HCT116 (cell line): ENCODE data around the gene TEX29. TPM values are rescaled to one million over a fixed set of nuclear protein-coding genes. Genes with fewer than 3 reads are reported as not detected.

Experiments
- ATAC-seq: fragments of 200-7000 bp; cut with Tn5 transposase; 2 replicates; pipeline ENCODE4 v1.9.1; 2020; ENCODE audit warnings: mild to moderate bottlenecking, moderate library complexity
- BruUV-seq: library from RNA; stranded (reverse); fragments of 400-500 nt; replicated peaks from 2 replicates; lab custom pipeline; 2021; lab: Mats Ljungman, UMichigan
- CTCF ChIA-PET: fragments of 300-600 bp; sonication (Branson Sonifier 250); formaldehyde crosslinking; loops from one replicate; lab custom pipeline; 2021; ENCODE audit warnings: antibody characterized with exemption; lab: Charles Lee
- POLR2A ChIA-PET: fragments of 300-600, 350-600 bp; sonication (Branson Sonifier 250); formaldehyde crosslinking; loops from one replicate; lab custom pipeline; 2021; ENCODE audit warnings: antibody characterized with exemption; lab: Charles Lee
- RAD21 ChIA-PET, 2 experiments: fragments of 300-600 bp; sonication (Branson Sonifier 250); formaldehyde crosslinking; loops; one replicate each; lab custom pipeline; 2023; ENCODE audit warnings: low total read pairs in 2 of 2; ENCODE audit not compliant: uncharacterized antibody in 2 of 2, unreplicated experiment in 2 of 2, low non-redundant PET in 1 of 2; lab: Charles Lee
- DNase-seq: peaks from one replicate; pipeline ENCODE4 v3.0.0-alpha.2; 2010; ENCODE audit warnings: low read depth, low spot score
- H2AFZ ChIP-seq: fragments of 200-600 bp; shearing (Covaris generic), sonication (generic); 2 replicates; pipeline ENCODE4 v1.6.1; 2017; ENCODE audit warnings: low read depth, mixed run types, mixed read lengths, antibody characterized with exemption, low read length; ENCODE audit not compliant: poor library complexity, severe bottlenecking
- H3K27ac ChIP-seq: 2 replicates; pipeline ENCODE4 v1.5.1; 2012; ENCODE audit warnings: low read depth, low read length
- H3K27me3 ChIP-seq: fragments of 200-600 bp; sonication (generic); 2 replicates; pipeline ENCODE4 v1.6.1; 2016; ENCODE audit warnings: mixed run types, low read length, mixed read lengths; ENCODE audit not compliant: insufficient read depth
- H3K36me3 ChIP-seq, 2 experiments: fragments of 200-500 bp in 1 of 2; fragments of 200-600 bp in 1 of 2; sonication (Bioruptor generic) in 1 of 2; sonication (generic) in 1 of 2; 2 replicates each; pipeline versions ENCODE4 v1.5.1 to v1.6.1; 2014 to 2016; ENCODE audit warnings: low read length in 2 of 2, inconsistent platforms in 1 of 2, mixed read lengths in 1 of 2, mixed run types in 1 of 2; ENCODE audit not compliant: insufficient read depth in 2 of 2, control insufficient read depth in 1 of 2
- H3K4me1 ChIP-seq, 2 experiments: fragments of 200-600 bp in 1 of 2; sonication (generic) in 1 of 2; 2 replicates each; pipeline versions ENCODE4 v1.5.1 to v1.6.1; 2012 to 2017; ENCODE audit warnings: low read length in 2 of 2, inconsistent platforms in 1 of 2, mild to moderate bottlenecking in 1 of 2, mixed read lengths in 1 of 2, mixed run types in 1 of 2, moderate library complexity in 1 of 2; ENCODE audit not compliant: insufficient read depth in 2 of 2, control insufficient read depth in 1 of 2
- H3K4me2 ChIP-seq: fragments of 200-600 bp; sonication (generic); 2 replicates; pipeline ENCODE4 v1.6.1; 2017; ENCODE audit warnings: mixed run types, low read length, mixed read lengths
- H3K4me3 ChIP-seq, 2 experiments: fragments of 200-600 bp in 1 of 2; sonication (generic) in 1 of 2; replicated peaks in 1 of 2; 2 replicates each; pipeline ENCODE4 v1.5.1; 2011 to 2016; ENCODE audit warnings: low read length in 2 of 2, control low read depth in 1 of 2, low read depth in 1 of 2, mild to moderate bottlenecking in 1 of 2, mixed read lengths in 1 of 2, mixed run types in 1 of 2
- H3K79me2 ChIP-seq: fragments of 200-600 bp; sonication (generic); 2 replicates; pipeline ENCODE4 v1.6.1; 2017; ENCODE audit warnings: mild to moderate bottlenecking, mixed run types, low read length, moderate library complexity, mixed read lengths; ENCODE audit not compliant: insufficient read depth
- H3K9ac ChIP-seq: fragments of 200-600 bp; sonication (generic); 2 replicates; pipeline ENCODE4 v1.6.1; 2016; ENCODE audit warnings: low read length, mixed read lengths
- H3K9me2 ChIP-seq: fragments of 200-600 bp; sonication (generic), shearing (Covaris generic); 2 replicates; pipeline ENCODE4 v1.6.1; 2017; ENCODE audit warnings: mixed run types, mild to moderate bottlenecking, moderate library complexity; ENCODE audit not compliant: insufficient read depth
- H3K9me3 ChIP-seq, 2 experiments: fragments of 200-500 bp in 1 of 2; fragments of 200-600 bp in 1 of 2; sonication (Bioruptor generic) in 1 of 2; sonication (generic) in 1 of 2; 2 replicates each; pipeline ENCODE4 v1.6.1; 2014 to 2017; ENCODE audit warnings: low read length in 2 of 2, mixed read lengths in 2 of 2, inconsistent platforms in 1 of 2, low read depth in 1 of 2, mild to moderate bottlenecking in 1 of 2, mixed run types in 1 of 2, moderate library complexity in 1 of 2; ENCODE audit not compliant: control insufficient read depth in 1 of 2, insufficient read depth in 1 of 2
- H4K20me1 ChIP-seq: fragments of 200-600 bp; sonication (generic), shearing (Covaris generic); 2 replicates; pipeline ENCODE4 v1.6.1; 2017; ENCODE audit warnings: mixed run types, mild to moderate bottlenecking, moderate library complexity; ENCODE audit not compliant: insufficient read depth
- ATF3 ChIP-seq: IDR thresholded peaks from 2 replicates; pipeline ENCODE4 v1.6.1; 2012
- CEBPB ChIP-seq: IDR thresholded peaks from 2 replicates; pipeline ENCODE4 v1.6.1; 2012; ENCODE audit warnings: low read depth
- CTCF ChIP-seq, 3 experiments: fragments of 200-600 bp in 1 of 3; sonication (generic) in 1 of 3; IDR thresholded peaks in 2 of 3; conservative IDR thresholded peaks in 1 of 3; 2 replicates each; pipeline ENCODE4 v1.5.1; 2012 to 2017; ENCODE audit warnings: low read depth in 2 of 3, low read length in 2 of 3, antibody characterized with exemption in 1 of 3, borderline replicate concordance in 1 of 3, control low read depth in 1 of 3, mild to moderate bottlenecking in 1 of 3, mixed read lengths in 1 of 3, mixed run types in 1 of 3, moderate library complexity in 1 of 3; ENCODE audit not compliant: insufficient read depth in 1 of 3
- EGR1 ChIP-seq: IDR thresholded peaks from 2 replicates; pipeline ENCODE4 v1.6.1; 2012; ENCODE audit warnings: low read depth
- EZH2 ChIP-seq: fragments of 200-600 bp; sonication (generic); IDR thresholded peaks from 2 replicates; pipeline ENCODE4 v1.6.1; 2017; ENCODE audit warnings: antibody characterized with exemption, mixed run types
- EZH2phosphoT487 ChIP-seq: fragments of 200-600 bp; IDR thresholded peaks from 2 replicates; pipeline ENCODE4 v1.6.1; 2018; ENCODE audit warnings: antibody characterized with exemption, borderline replicate concordance
- JUND ChIP-seq: IDR thresholded peaks from 2 replicates; pipeline ENCODE4 v1.6.1; 2012
- RAD21 ChIP-seq: IDR thresholded peaks from 2 replicates; pipeline ENCODE4 v1.6.1; 2012; ENCODE audit warnings: low read depth, mild to moderate bottlenecking
- SP1 ChIP-seq: IDR thresholded peaks from 2 replicates; pipeline ENCODE4 v1.6.1; 2012; ENCODE audit warnings: low read depth
- ZBTB33 ChIP-seq: IDR thresholded peaks from 2 replicates; pipeline ENCODE4 v1.6.1; 2011; ENCODE audit warnings: mild to moderate bottlenecking, low read length, moderate library complexity; ENCODE audit not compliant: insufficient replicate concordance; ENCODE audit errors: extremely low read depth
- ZFX ChIP-seq: fragments of 450-650 bp; IDR thresholded peaks from 2 replicates; pipeline ENCODE4 v1.6.1; 2017
- intact Hi-C: fragments of 100-400 bp; cut with micrococcal nuclease; formaldehyde crosslinking; loops from 2 replicates; pipeline ENCODE4 v1.10.0; 2022
- total RNA-seq: library from RNA; stranded (reverse); gene quantifications from one replicate; pipeline ENCODE4 v1.2.1, GENCODE V29; 2021; ENCODE audit not compliant: unreplicated experiment

Gene TEX29
- total RNA-seq, 1 experiment from 2014 or later = not detected

GRCh38 chr13:111365149-111366005, 44.9 kb downstream of the TEX29 start:
- no TSS peak for BruUV-seq
- CTCF ChIA-PET = no interaction called here
- Histone ChIP-seq H4K20me1 (no peaks in the 10 kb centered on the region), H3K9me3 (no peaks in the 10 kb centered on the region), H2AFZ (no peak overlapping the region), H3K36me3 (no peaks in the 10 kb centered on the region), H3K27me3 (peaks cover 23% of the 10 kb centered on the region), H3K4me1 (no peaks in the 10 kb centered on the region), H3K9me2 (no peaks in the 10 kb centered on the region), H3K9ac (no peak overlapping the region), H3K27ac (no peak overlapping the region), H3K4me2 (no peak overlapping the region), H3K79me2 (no peaks in the 10 kb centered on the region), H3K4me3 (no peak overlapping the region)
- ATAC-seq (no peak), DNase-seq (no peak)
- intact Hi-C loops = no loop called here
- RAD21 ChIA-PET = no interaction called here
- TF ChIP-seq SP1 (no peak), ZFX (no peak), CTCF (IDR thresholded peaks at IDR 0.05 in 2 of 3, conservative IDR thresholded peaks at IDR 0.05 in 1 of 3; ENCODE audit: borderline replicate concordance in 1 of 3, insufficient read depth in 1 of 3, low read depth in 2 of 3, low read length in 2 of 3) (no peak), ATF3 (no peak), RAD21 (no peak), EZH2phosphoT487 (no peak), JUND (no peak), EZH2 (no peak), CEBPB (no peak), ZBTB33 (no peak), EGR1 (no peak)
- POLR2A ChIA-PET = no interaction called here
